HG03469 (cell line): ENCODE data around the gene TPRX1.
"Not testable (repeated sequence)": the region's sequence is repeated elsewhere in the genome, so short reads cannot be mapped to it uniquely, and the experiment has no call there.

Experiments
- ATAC-seq: cut with Tn5 transposase; IDR thresholded peaks from one replicate; pipeline ENCODE4 v1.9.1; 2021; ENCODE audit warnings: mild to moderate bottlenecking, moderate library complexity, moderate number of reproducible peaks; ENCODE audit not compliant: unreplicated experiment

The TPRX1 gene

GRCh38 chr19:47803148-47803547 is 1.2 kb downstream of the TPRX1 start:
- not testable (repeated sequence) for ATAC-seq

GRCh38 chr19:47802521-47803043 is 1.8 kb downstream of the TPRX1 start:
- ATAC-seq, result no peak

DNA sequence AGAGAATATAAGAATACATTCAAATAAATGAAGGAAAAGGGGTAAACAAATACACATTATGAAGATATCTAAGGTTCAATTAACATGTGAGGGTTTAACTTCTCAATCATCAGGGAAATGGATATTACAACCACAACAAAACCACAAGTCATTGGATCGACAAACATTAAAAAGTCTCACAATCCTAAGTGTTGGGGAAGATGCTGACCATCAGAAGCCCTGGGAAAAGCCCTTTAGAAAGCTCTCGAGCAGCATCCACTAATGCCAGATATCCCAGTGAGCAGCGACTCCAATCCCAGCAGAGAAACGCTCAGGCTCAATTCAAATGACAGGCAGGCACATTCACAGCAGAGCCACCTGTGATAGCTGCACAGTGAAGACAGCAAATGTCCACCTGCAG is 3.1 kb downstream of the TPRX1 start:
- no peak for ATAC-seq

GRCh38 chr19:47798904-47799266 is 5.5 kb downstream of the TPRX1 start:
- ATAC-seq, result no peak

GRCh38 chr19:47797996-47798903 is 6.1 kb downstream of the TPRX1 start:
- no peak for ATAC-seq

- no peak for ATAC-seq
Observed at GRCh38 chr19:47796785-47797184, 7.6 kb downstream of the TPRX1 start.

DNA sequence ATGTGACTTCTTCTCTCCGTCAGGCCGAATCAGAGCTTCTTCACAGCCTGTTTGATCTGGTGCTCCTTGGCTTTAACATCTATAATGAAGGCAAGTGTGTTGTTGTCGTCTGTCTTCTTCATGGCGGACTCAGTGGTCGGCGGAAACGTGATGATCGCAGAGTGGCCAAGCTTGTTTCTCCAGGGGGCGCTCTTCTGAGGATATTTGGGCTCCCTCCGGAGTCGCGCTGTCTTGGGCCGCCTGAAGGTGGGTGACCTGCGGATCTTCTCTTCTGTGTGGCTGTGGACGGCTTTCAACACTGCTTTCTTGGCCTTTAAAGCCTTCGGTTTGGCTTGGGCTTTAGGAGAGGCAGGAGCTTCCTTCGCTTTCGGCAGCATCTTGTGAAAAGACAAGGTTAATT is 9.8 kb downstream of the TPRX1 start:
- no peak for ATAC-seq

GRCh38 chr19:47792616-47793015 is 11.7 kb downstream of the TPRX1 start:
- ATAC-seq, result no peak

GRCh38 chr19:47790398-47790814 is 13.9 kb downstream of the TPRX1 start:
- ATAC-seq, result no peak

DNA sequence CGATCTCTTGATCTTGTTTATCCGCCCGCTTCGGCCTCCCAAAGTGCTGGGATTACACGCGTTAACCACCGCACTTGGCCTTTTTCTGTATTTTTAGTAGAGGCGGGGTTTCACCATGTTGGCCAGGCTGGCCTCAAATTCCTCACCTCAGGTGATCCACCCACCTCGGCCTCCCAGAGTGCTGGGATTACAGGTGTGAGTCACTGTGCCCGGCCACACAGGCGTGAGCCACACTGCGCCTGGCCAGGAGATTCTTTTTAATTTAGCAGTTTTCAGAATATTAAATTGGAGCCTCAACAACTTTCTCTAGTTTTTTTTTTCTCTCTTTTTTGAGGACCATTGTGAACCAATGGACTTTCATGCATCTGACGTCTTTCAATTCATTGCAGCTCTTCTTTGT is 14.5 kb downstream of the TPRX1 start:
- not testable (repeated sequence) for ATAC-seq

- ATAC-seq, result not testable (repeated sequence)
Observed at GRCh38 chr19:47787307-47787706, 17.0 kb downstream of the TPRX1 start.

DNA sequence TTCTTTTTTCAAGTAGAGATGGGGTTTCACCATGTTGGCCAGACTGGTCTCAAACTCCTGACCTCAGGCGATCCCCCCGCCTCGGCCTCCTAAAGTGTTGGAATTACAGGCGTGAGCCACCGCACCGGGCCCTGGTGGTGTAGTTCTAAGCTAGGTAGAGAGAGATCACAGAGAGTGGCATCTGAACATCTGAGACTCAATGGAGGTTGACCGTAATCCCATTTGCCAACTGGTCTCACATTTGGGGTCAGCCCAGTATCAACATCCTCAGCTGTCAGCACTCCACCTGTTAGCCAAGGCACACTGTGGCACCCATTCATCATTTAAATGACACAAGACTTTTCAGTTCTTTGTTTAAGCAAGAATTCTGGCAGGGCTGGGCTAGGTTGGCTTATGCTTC is 17.8 kb downstream of the TPRX1 start:
- ATAC-seq, result no peak

DNA sequence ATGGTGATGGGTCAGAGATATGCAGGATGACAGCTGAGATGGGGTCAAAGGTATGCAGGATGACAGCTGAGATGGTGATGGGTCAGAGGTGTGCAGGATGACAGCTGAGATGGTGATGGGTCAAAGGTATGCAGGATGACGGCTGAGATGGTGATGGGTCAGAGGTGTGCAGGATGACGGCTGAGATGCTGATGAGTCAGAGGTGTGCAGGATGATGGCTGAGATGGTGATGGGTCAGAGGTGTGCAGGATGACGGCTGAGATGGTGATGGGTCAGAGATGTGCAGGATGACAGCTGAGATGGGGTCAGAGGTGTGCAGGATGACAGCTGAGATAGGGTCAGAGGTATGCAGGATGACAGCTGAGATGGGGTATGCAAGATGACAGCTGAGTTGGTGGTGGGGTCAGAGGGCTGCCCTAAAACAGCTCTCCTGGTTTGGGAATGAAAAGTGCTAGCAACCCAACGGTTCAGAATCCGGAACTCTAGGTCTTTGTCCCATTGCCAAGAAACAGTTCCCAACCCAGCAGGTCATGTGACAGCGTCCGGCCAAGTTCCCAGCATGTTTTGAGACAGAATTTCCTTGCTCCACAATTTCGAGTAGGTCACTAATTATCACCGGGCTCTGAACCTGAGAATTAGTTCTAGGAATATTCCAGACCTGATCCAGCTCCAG is 22.6 kb downstream of the TPRX1 start:
- ATAC-seq, result no peak

- no peak for ATAC-seq
Observed at GRCh38 chr19:47780215-47780551, 24.2 kb downstream of the TPRX1 start.

GRCh38 chr19:47779524-47780214 is 24.7 kb downstream of the TPRX1 start:
- ATAC-seq, result no peak

DNA sequence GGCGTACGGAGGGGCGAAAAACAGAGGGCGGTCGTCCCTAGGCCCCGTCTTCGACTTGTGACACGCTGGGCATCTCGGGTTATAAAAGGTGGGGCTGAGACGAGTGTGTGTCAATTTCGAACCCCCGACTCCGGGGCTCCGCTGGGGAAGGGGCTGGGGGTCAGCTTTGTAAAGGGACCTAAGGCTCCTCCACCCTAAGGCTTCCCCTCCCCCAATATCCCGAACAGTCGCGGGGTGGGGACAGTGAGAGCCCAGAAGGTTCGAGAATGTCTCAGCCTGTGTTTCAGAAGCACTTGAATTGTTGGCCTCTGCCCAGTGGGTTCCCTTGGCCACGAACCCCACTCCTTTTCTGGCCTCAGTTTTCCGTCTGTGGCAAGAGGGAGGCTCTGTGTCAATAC is 25.4 kb downstream of the TPRX1 start:
- no peak for ATAC-seq

GRCh38 chr19:47778049-47778953 is 26.1 kb downstream of the TPRX1 start, which contains the start of gene SELENOW:
Gene SELENOW, plus strand, starts transcription at chr19:47778703. Its CDS starts 83 bp downstream, at chr19:47778786.
- peak; percentile 64 for ATAC-seq

- not testable (repeated sequence) for ATAC-seq
Observed at GRCh38 chr19:47777245-47778048, 26.9 kb downstream of the TPRX1 start.

DNA sequence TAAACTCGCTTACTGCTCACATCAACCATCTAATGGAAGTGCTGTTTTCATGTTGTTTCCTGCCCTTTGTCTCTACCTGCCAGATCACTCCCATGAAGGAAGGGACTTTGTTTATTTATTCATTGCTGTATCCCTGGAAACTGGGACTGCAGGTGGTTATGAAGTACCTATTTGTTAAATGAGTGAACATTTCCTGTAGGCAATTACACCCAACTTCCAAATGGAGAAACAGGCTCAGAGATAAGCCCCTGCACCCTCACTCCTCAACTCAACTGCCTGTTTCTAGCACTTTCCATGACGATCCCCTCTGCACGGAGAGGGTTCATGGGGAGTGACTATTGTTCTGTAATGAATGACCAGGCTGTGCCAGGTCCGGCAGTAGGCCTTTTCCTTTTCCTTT is 27.8 kb downstream of the TPRX1 start:
- ATAC-seq, result no peak
